Body of pancreas (tissue), 4 donors: Measurements from ENCODE around the gene SPINDOC.

Source experiments
- CTCF ChIP-seq, 7 experiments: fragments of 450-650 bp in 4 of 7; fragments of 200-600 bp in 3 of 7; sonication (generic) in 3 of 7; IDR thresholded peaks; one replicate each; pipeline ENCODE4 v1.5.1; 2016 to 2019; ENCODE audit warnings: antibody characterized with exemption in 7 of 7
- POLR2A ChIP-seq, 3 donors: fragments of 450-650 bp; IDR thresholded peaks; one replicate each; pipeline ENCODE4 v1.6.1; 2016; ENCODE audit warnings: antibody characterized with exemption in 3 of 3, mild to moderate bottlenecking in 2 of 3

GRCh38 chr11:63850920-63851319 is 37.7 kb downstream of the SPINDOC start:
- TF ChIP-seq CTCF (IDR thresholded peaks at IDR 0.05), result no peak
- TF ChIP-seq POLR2A (IDR thresholded peaks at IDR 0.05), result no peak
